Measurements from ENCODE around the gene KARS1.
A peak's percentile ranks its signal among the peaks of the same experiment; 100 is the strongest.

The KARS1 gene

GRCh38 chr16:75647492-75648264 is at the start of gene KARS1, which contains the start of gene TERF2IP:
KARS1 (minus strand) TSS chr16:75647665; CDS start chr16:75647639, 26 bp downstream.
TERF2IP (plus strand) TSS chr16:75647773; CDS start chr16:75647883, 110 bp downstream.
- TF ChIP-seq POLR2A (IDR thresholded peaks at IDR 0.05; ENCODE audit: low read depth, low read length), result peak; percentile 90
- DNase-seq (ENCODE audit: insufficient read length, low spot score) (peak; percentile 88), FAIRE-seq (peak; percentile 61)

GRCh38 chr16:75695708-75696107 is 48.2 kb upstream of the KARS1 start:
- no peak for TF ChIP-seq POLR2A (IDR thresholded peaks at IDR 0.05; ENCODE audit: low read depth, low read length)
- FAIRE-seq, result no peak
- DNase-seq (ENCODE audit: insufficient read length, low spot score), result no peak

DNA sequence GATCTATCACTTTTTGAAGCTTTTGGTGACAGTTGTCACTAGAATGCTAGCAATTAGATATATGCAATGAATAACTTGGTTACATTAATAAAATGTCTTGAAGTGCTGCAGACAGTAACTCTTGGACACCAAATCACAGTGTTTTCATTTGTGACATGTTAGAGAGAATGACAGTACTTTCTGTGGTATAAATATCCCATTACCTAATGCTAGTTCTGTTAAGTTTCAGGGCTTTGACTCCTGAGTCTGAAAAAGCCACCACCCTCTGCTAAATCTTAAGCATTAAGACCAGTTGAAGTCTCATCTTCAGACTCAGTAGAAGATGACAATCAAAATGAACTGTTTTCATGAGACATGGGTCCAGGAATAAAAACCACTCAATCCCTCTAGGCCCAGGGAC is 39.9 kb upstream of the KARS1 start:
- no peak for FAIRE-seq

DNA sequence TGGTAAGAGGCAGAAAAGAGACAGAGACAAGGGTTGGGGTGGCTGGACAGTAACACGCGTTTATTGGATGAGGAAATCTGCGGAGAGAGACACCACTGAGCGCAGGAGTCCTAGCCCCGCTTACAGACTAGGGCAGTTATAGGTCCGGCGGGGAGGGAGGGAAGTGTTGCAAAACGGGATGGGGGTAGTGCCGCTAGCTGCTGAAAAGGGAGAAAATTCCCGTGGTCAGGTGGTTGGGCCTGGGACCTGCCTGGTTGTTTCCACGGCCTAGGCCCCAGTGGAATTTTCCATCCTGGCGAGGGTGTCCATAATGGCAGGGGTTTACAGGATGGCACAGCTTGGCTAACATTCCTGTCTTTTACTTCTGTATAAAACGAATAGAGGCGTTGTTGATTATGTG is 34.8 kb upstream of the KARS1 start:
- no peak for FAIRE-seq
- no peak for TF ChIP-seq POLR2A (IDR thresholded peaks at IDR 0.05; ENCODE audit: low read depth, low read length)
- DNase-seq (ENCODE audit: insufficient read length, low spot score), result no peak

More for the DNA sequence above, 39.9 kb upstream of the KARS1 start:
- no peak for TF ChIP-seq POLR2A (IDR thresholded peaks at IDR 0.05; ENCODE audit: low read depth, low read length)
- no peak for DNase-seq (ENCODE audit: insufficient read length, low spot score)

GRCh38 chr16:75679366-75679765 is 31.9 kb upstream of the KARS1 start:
- FAIRE-seq, result no peak
- TF ChIP-seq POLR2A (IDR thresholded peaks at IDR 0.05; ENCODE audit: low read depth, low read length), result no peak
- no peak for DNase-seq (ENCODE audit: insufficient read length, low spot score)

GRCh38 chr16:75676909-75677308 is 29.4 kb upstream of the KARS1 start, which contains the start of gene CPHXL2:
CPHXL2 (minus strand) TSS chr16:75677009; CDS start chr16:75676999, 10 bp downstream.
- TF ChIP-seq POLR2A (IDR thresholded peaks at IDR 0.05; ENCODE audit: low read depth, low read length), result no peak
- no peak for DNase-seq (ENCODE audit: insufficient read length, low spot score)
- FAIRE-seq, result no peak

DNA sequence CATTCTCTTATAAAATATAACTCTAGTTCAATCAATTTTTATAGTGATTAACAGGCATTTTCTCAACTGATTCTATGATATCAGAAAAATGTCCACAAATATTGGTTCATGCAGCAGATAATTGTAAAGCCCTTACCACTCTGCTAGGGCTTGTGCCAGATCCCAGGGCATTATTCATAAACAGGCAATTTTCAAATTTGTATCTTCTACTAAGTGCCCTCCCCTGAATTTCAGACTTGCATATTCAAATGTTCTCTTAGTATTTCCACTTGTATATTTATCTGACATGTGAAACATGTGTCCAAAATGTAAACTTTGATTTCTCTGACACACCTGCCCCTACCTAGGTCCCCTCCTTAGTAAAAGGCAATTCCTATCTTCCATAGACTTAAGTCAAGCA is 20.0 kb upstream of the KARS1 start:
- DNase-seq (ENCODE audit: insufficient read length, low spot score), result no peak
- FAIRE-seq, result no peak
- no peak for TF ChIP-seq POLR2A (IDR thresholded peaks at IDR 0.05; ENCODE audit: low read depth, low read length)

GRCh38 chr16:75660726-75661302 is 13.3 kb upstream of the KARS1 start:
- FAIRE-seq, result no peak
- no peak for DNase-seq (ENCODE audit: insufficient read length, low spot score)
- no peak for TF ChIP-seq POLR2A (IDR thresholded peaks at IDR 0.05; ENCODE audit: low read depth, low read length)

DNA sequence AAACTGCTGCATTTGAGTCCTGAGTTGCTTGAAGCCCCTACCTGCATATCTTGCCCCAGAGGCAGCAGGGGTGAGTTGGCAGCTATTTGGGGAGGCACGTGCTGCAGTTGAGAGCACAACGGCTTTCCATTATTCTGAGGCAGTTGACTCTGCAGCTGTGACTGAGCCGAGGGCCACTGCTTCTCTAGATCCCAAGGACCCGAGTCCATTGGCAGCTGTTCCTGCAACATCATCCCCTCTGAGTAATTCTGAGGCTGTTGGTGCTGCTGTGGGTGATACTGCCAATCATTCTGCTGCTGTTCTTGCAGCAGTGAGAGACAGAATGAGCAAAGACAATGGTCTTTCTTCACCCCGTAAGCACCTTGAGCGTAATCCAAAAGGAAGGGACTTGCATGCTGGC is 12.9 kb upstream of the KARS1 start:
- no peak for TF ChIP-seq POLR2A (IDR thresholded peaks at IDR 0.05; ENCODE audit: low read depth, low read length)
- DNase-seq (ENCODE audit: insufficient read length, low spot score), result no peak
- FAIRE-seq, result no peak

- TF ChIP-seq POLR2A (IDR thresholded peaks at IDR 0.05; ENCODE audit: low read depth, low read length), result no peak
- no peak for DNase-seq (ENCODE audit: insufficient read length, low spot score)
- no peak for FAIRE-seq
These were observed 10.7 kb upstream of the KARS1 start for GRCh38 chr16:75658175-75658574.

DNA sequence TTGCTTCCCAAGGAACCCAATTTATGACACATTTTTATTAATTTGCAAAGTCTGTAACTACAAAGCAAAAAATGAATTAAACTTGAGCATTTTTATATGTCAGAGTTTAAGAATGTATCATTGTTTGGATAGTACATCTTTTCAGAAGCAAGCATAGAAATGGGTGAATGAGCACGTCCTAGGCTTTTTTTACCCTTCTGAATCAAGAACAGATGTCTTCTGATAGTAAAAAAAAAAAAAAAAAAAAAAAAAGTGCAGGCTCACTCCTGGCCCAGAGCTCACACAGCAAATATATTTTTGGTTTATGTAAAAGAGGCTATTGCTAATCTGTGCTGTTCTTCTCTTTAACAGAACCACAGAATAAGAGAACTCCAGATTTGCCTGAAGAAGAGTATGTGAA is 6.5 kb upstream of the KARS1 start:
- no peak for FAIRE-seq
- DNase-seq (ENCODE audit: insufficient read length, low spot score), result no peak
- TF ChIP-seq POLR2A (IDR thresholded peaks at IDR 0.05; ENCODE audit: low read depth, low read length), result no peak

DNA sequence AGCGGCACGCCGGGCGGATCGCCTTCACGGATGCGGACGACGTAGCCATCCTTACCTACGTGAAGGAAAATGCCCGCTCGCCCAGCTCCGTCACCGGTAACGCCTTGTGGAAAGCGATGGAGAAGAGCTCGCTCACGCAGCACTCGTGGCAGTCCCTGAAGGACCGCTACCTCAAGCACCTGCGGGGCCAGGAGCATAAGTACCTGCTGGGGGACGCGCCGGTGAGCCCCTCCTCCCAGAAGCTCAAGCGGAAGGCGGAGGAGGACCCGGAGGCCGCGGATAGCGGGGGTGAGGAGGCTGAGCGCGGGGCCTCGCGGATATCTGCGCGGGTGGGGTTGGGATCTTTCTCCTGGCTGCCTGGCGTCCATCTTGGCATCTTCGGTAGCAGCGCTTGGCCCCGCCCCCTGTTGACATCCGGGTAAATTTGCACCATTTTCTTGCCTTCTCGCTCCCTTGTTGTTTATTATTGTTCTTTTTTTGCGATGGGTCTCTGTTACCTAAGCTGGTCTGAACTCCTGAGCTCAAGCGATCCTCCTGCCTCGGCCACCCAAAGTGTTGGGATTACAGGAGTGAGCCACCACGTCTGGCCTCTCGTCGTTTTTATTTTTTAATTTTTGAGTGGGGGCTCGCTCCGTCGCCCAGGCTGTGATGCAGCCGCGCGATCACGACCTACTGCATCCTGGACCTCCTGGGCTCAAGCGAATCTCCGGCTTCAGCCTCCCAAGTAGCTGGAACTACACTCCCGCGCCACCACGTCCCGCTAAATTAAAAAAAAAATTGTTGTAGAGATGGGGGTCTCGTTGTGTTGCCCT is 1.0 kb upstream of the KARS1 start:
- no peak for FAIRE-seq

DNA sequence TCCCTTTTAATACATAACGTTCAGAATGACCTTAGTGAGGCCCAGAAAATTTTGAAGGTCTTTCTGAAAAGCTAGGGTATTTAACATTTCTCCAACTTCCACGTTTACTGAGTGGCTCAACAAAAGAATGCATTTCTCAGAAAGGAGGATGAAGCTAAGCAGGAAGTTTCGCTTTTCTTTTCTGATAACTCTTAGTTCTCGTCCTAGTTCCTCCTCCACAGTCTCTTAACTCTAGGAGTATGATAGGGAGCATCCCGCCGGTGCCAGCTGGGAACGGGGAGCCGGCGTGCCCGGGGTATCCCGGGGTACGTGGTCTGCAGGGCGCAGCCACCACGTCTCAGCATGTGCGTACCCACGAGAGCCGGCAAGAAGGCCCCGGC is 363 bp downstream of the KARS1 start:
- FAIRE-seq, result no peak
- TF ChIP-seq POLR2A (IDR thresholded peaks at IDR 0.05; ENCODE audit: low read depth, low read length), result no peak
- no peak for DNase-seq (ENCODE audit: insufficient read length, low spot score)

More for the DNA sequence above, 1.0 kb upstream of the KARS1 start:
- peak; percentile 58 for DNase-seq (ENCODE audit: insufficient read length, low spot score)
- TF ChIP-seq POLR2A (IDR thresholded peaks at IDR 0.05; ENCODE audit: low read depth, low read length), result peak; percentile 42; the same call in 1 of the 2 replicates
